Measurements from ENCODE around the gene LST1.

LST1 gene

DNA sequence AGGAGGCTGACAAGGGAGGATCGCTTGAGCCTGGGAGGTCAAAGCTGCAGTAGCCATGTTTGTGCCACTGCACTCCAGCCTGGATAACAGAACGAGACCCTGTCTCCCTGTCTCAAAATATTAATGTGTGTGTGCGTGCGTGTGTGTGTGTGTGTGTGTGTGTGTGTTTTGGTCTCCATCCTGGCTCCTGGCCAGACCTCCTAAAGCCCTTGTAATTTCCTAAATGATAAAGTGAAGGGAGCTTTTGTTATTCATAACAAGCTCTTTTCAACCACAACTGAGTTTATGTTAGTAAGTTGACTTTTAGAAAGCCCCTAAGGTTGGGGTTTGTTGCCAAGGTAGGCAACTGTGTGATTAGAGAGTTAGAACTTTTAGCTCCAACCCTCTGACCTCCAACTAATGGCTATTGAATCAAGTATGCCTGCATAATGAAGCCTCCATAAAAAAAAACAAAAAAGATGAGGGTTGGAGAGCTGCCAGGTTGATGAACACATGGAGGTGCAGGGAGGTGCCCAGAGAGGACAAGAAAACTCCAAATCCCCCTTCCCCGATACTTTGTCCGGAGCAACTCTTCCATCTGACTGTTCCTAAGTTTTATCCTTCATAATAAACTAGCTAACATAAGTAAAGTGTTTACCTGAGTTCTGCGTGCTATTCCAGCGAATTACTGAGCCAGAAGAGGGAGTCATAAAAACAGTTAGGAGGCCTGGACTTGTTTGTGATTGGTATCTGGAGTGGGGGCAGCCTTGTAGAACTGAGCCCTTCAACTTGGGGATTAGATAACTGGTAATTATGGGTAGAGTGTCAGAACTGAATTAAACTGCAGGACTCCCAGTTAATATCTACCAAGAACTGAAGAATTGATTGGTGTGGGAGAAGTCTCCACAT lies 23.7 kb downstream of the LST1 start:
- TF ChIP-seq, protein P1, sequence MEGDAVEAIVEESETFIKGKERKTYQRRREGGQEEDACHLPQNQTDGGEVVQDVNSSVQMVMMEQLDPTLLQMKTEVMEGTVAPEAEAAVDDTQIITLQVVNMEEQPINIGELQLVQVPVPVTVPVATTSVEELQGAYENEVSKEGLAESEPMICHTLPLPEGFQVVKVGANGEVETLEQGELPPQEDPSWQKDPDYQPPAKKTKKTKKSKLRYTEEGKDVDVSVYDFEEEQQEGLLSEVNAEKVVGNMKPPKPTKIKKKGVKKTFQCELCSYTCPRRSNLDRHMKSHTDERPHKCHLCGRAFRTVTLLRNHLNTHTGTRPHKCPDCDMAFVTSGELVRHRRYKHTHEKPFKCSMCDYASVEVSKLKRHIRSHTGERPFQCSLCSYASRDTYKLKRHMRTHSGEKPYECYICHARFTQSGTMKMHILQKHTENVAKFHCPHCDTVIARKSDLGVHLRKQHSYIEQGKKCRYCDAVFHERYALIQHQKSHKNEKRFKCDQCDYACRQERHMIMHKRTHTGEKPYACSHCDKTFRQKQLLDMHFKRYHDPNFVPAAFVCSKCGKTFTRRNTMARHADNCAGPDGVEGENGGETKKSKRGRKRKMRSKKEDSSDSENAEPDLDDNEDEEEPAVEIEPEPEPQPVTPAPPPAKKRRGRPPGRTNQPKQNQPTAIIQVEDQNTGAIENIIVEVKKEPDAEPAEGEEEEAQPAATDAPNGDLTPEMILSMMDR (IDR thresholded peaks at IDR 0.05; ENCODE audit: low read depth, low read length, missing control alignments), result no peak
- in situ Hi-C loops (cut with HindIII; ENCODE audit: low sequenced_read_pairs), result no loop called here
- H3K4me3 ChIP-seq (ENCODE audit: low read depth, low read length), result no peak overlapping the region
- no peak for DNase-seq (ENCODE audit: low read depth)

DNA sequence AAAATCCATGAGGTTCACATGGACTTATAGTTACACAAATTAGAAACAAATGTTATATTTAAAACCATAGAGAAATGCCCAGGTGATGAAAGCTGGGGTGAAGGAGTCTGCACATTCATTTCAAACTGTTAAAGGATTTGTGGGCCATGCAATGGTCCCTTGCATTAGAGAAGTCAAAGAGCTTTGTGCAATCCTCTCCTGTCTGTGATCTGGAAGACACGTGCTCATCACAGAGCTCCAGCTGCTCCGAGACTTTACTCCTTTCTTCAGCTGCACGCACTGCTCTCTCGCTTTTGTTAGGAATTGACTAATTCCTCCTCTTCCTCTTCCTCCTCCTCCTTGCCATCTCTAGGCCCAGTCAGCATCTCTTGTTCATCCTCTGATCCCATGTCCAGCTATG lies 24.9 kb downstream of the LST1 start:
- TF ChIP-seq, protein P1 (IDR thresholded peaks at IDR 0.05; ENCODE audit: low read depth, low read length, missing control alignments), result no peak
- no peak overlapping the region for H3K4me3 ChIP-seq (ENCODE audit: low read depth, low read length)
- in situ Hi-C loops (cut with HindIII; ENCODE audit: low sequenced_read_pairs), result no loop called here
- no peak for DNase-seq (ENCODE audit: low read depth)

DNA sequence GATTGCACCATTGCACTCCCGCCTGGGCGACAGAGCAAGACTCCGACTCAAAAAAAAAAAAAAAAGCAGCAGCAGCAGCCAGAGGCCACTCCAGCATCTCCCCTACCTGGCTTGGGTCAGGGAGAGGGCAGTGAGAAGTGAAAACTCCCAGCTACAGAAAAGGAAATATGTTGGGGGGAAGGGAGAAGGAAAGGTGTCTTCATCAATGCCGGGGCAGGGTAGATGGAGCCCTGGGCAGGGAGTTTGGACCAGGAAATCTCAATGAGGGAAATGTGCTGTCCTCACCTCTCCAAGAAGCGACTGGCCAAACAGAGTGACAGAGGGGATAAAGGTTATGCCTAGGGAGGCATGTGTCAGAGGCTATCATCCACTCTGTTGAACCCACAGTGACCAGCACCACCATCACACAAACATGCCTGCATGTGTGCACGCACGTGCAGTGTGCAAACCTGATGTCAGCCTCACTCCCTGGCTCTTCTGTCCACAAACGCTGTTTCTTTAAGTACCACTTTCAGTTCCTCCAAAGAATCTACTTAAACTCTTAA lies 28.1 kb downstream of the LST1 start:
- TF ChIP-seq, protein P1 (IDR thresholded peaks at IDR 0.05; ENCODE audit: low read depth, low read length, missing control alignments), result no peak
- no peak for DNase-seq (ENCODE audit: low read depth)
- in situ Hi-C loops (cut with HindIII; ENCODE audit: low sequenced_read_pairs), result no loop called here
- H3K4me3 ChIP-seq (ENCODE audit: low read depth, low read length), result no peak overlapping the region

DNA sequence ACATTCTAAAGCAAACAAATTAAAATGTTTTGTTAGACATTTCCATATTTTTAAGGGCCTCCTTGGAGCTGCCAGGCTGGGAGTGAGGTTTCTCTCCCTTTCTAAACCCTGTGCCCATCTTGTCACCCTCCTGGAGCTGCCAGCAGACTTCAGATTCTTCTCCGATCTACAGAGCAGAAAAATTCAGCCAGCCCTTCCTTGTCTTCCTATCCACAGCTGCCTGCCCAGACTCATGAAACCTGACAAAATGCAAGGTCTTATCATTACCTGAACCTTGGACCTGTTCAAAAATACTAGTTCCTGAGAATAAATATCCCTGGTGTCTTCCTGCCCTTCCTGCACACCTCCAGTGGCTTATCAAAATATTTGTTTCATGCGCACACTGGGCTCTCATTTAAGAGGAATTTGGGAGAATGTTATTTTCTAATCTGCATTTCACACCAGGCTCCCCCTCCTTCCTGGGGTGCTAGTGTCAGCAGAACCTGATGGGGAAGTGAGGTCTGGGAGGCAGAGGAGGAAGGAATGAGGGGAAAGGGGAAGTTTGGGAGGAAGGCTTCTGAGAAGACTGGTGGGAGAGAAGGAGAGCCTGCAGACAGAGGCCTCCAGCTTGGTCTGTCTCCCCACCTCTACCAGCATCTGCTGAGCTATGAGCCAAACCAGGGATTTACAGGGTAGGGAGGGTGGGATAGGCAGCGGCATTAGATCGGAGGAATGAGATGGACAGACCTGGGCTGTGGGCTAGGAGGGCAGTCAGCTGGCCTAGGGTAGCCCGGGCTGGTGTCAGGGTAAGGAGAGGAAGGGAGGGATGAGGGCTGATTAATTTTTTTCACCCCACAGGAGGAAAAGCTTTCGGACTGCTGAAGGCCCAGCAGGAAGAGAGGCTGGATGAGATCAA lies 28.9 kb downstream of the LST1 start, which contains the start of gene AIF1:
Gene AIF1 (plus strand): TSS at position 551 of the 895 bp plus-strand sequence. CDS start 96 bp downstream, at position 647.
- H3K4me3 ChIP-seq (ENCODE audit: low read depth, low read length), result no peak within 1 kb of the TSS
- in situ Hi-C loops (cut with HindIII; ENCODE audit: low sequenced_read_pairs), result loop anchor here (5.0 kb wide), 1 partner anchor 73 kb away; the partner anchor contains the start of gene DDX39B

DNA sequence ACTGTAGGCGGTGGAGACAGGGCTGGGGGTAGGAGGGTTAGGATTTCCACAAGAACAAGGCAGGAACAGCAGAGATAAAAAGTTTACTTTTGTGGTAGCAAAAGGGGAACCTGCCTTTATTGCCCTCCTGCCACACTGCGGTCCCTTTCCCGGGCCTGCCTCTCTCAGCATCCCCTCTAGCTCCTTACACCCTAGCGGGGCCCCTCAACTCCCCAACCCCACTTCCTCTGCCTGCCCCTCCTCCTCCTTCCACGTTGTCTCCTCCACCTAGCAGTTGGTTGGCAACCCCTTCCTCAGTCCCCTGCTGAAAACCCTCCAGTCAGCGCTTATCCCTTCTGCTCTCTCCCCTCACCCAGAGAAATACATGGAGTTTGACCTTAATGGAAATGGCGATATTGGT lies 29.7 kb downstream of the LST1 start:
- TF ChIP-seq, protein P1 (IDR thresholded peaks at IDR 0.05; ENCODE audit: low read depth, low read length, missing control alignments), result no peak
- no peak overlapping the region for H3K4me3 ChIP-seq (ENCODE audit: low read depth, low read length)
- in situ Hi-C loops (cut with HindIII; ENCODE audit: low sequenced_read_pairs), result loop anchor here (5.0 kb wide), 1 partner anchor 73 kb away; the partner anchor contains the start of gene DDX39B
- no peak for DNase-seq (ENCODE audit: low read depth)

More for the DNA sequence above, 28.9 kb downstream of the LST1 start, which contains the start of gene AIF1:
- TF ChIP-seq, protein P1 (IDR thresholded peaks at IDR 0.05; ENCODE audit: low read depth, low read length, missing control alignments), result no peak
- DNase-seq (ENCODE audit: low read depth), result no peak

DNA sequence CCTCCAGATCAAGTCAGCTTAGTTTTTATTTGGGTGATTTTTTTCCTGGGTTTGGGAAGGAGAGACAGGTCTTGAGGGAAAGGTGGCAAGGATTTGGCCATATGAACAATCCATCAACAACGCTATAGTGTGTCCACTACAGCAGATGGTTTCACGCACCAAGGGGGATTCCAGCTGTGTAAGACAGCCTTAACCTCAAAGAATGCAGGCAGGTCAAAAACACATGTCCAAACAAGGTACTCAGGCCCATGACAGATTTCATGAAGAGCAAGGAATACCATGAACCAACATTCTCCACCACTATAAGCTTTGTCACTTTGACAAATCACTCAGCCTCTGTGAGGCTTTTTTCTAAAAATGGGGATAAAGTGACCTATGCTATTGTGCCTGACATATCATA lies 30.9 kb downstream of the LST1 start:
- in situ Hi-C loops (cut with HindIII; ENCODE audit: low sequenced_read_pairs), result loop anchor here (5.0 kb wide), 1 partner anchor 75 kb away; the partner anchor contains the start of gene DDX39B
- DNase-seq (ENCODE audit: low read depth), result no peak
- TF ChIP-seq, protein P1 (IDR thresholded peaks at IDR 0.05; ENCODE audit: low read depth, low read length, missing control alignments), result no peak
- no peak overlapping the region for H3K4me3 ChIP-seq (ENCODE audit: low read depth, low read length)

Data from astrocyte of the cerebellum (primary cell).